HL-60 (cell line): Measurements from ENCODE around the gene NEK8.

Experiments used
- POLR2AphosphoS5 ChIP-seq: IDR thresholded peaks from 2 replicates; pipeline ENCODE4 v1.6.1; 2012; ENCODE audit warnings: low read depth
- TF ChIP-seq, protein P1 (sequence below): IDR thresholded peaks from one replicate; pipeline ENCODE4 v1.5.1; 2011; ENCODE audit warnings: low read length, control low read depth, inconsistent platforms; ENCODE audit not compliant: insufficient read depth

DNA sequence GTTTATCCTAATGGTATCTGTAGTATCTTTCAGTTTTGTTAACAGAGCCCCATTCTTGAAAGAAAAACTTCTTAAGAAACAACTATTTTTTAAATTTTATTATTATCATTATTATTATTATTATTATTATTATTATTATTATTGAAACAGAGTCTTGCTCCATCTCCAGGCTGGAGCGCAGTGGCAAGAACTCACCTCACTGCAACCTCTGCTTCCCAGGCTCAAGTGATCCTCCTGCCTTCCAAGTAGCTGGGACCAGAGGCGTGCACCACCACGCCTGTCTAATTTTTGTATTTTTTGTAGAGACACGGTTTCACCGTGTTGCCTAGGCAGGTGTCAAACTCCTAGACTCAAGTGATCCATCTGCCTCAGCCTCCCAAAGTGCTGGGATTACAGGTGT, 43.2 kb upstream of the NEK8 start:
- TF ChIP-seq, protein P1, sequence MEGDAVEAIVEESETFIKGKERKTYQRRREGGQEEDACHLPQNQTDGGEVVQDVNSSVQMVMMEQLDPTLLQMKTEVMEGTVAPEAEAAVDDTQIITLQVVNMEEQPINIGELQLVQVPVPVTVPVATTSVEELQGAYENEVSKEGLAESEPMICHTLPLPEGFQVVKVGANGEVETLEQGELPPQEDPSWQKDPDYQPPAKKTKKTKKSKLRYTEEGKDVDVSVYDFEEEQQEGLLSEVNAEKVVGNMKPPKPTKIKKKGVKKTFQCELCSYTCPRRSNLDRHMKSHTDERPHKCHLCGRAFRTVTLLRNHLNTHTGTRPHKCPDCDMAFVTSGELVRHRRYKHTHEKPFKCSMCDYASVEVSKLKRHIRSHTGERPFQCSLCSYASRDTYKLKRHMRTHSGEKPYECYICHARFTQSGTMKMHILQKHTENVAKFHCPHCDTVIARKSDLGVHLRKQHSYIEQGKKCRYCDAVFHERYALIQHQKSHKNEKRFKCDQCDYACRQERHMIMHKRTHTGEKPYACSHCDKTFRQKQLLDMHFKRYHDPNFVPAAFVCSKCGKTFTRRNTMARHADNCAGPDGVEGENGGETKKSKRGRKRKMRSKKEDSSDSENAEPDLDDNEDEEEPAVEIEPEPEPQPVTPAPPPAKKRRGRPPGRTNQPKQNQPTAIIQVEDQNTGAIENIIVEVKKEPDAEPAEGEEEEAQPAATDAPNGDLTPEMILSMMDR: no peak
- TF ChIP-seq POLR2AphosphoS5: no peak
